HUES64 (cell line): ENCODE measurements around the gene C3AR1.
A peak's percentile ranks its signal among the peaks of the same experiment; 100 is the strongest.

Source experiments
- H3K27ac ChIP-seq: 2 replicates; pipeline ENCODE4 v1.7.0; 2013; ENCODE audit warnings: low read depth, low read length, inconsistent platforms
- H3K27me3 ChIP-seq: 2 replicates; pipeline ENCODE4 v1.6.1; 2013; ENCODE audit warnings: mild to moderate bottlenecking, low read length; ENCODE audit not compliant: insufficient read depth
- H3K36me3 ChIP-seq: 2 replicates; pipeline ENCODE4 v1.6.1; 2013; ENCODE audit warnings: mild to moderate bottlenecking, low read length; ENCODE audit not compliant: insufficient read depth
- H3K4me1 ChIP-seq: 2 replicates; pipeline ENCODE4 v1.6.1; 2013; ENCODE audit warnings: mild to moderate bottlenecking, low read length, moderate library complexity; ENCODE audit not compliant: insufficient read depth
- H3K4me3 ChIP-seq: 2 replicates; pipeline ENCODE4 v1.5.1; 2013; ENCODE audit warnings: mild to moderate bottlenecking, low read length, moderate library complexity
- H3K9ac ChIP-seq: 2 replicates; pipeline ENCODE4 v1.6.1; 2013; ENCODE audit warnings: mild to moderate bottlenecking, low read depth, low read length
- H3K9me3 ChIP-seq: 2 replicates; pipeline ENCODE4 v1.6.1; 2013; ENCODE audit warnings: low read depth, low read length; ENCODE audit not compliant: insufficient read depth
- WGBS: fragments of 150-250, 120-280 bp; methylation state at CpG from one replicate; pipeline ENCODE4 v1.1.7; 2013; ENCODE audit warnings: missing lambda C conversion rate; 5-methylcytosine and 5-hydroxymethylcytosine counted together

C3AR1 gene

GRCh38 chr12:8057839-8058238 is 8.3 kb downstream of the C3AR1 start:
- no peaks in the 10 kb centered on the region for H3K27me3 ChIP-seq
- WGBS = 80% methylated on average over 3 of the region's 4 CpGs
- H3K9ac ChIP-seq = no peak overlapping the region
- no peaks in the 10 kb centered on the region for H3K4me1 ChIP-seq
- peaks cover 18% of the 10 kb centered on the region; the same call in 1 of the 2 replicates for H3K36me3 ChIP-seq
- no peak overlapping the region for H3K4me3 ChIP-seq
- no peak overlapping the region for H3K27ac ChIP-seq
- no peaks in the 10 kb centered on the region for H3K9me3 ChIP-seq

DNA sequence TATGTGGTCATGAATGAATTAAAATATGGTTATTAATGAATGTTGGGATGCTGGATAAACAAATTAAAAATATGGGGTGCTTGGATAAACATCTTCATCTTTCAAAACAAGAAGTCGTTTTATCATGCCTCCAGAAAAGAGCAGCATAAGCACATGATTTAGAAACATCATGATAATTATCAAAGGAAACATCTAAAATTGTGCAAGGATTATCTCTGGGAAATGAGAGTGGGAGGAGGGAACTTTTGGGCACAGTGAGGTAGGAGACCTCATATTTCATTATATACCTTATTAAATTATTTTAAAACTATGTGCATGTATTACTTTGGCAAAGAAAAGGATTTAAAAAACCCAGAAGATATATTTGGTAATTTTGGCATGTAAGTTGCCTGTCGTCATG is 8.9 kb downstream of the C3AR1 start:
- H3K9ac ChIP-seq = no peak overlapping the region
- H3K4me3 ChIP-seq = no peak overlapping the region
- H3K9me3 ChIP-seq = no peaks in the 10 kb centered on the region
- H3K4me1 ChIP-seq = no peaks in the 10 kb centered on the region
- no peaks in the 10 kb centered on the region for H3K27me3 ChIP-seq
- H3K27ac ChIP-seq = no peak overlapping the region
- H3K36me3 ChIP-seq = peaks cover 18% of the 10 kb centered on the region; the same call in 1 of the 2 replicates
- 88% methylated on average over 1 of the region's 2 CpGs for WGBS

- 92% methylated on average over 2 of the region's 2 CpGs for WGBS
- Histone ChIP-seq H3K9me3 (no peaks in the 10 kb centered on the region), H3K36me3 (peaks cover 22% of the 10 kb centered on the region), H3K27ac (no peak overlapping the region), H3K9ac (no peak overlapping the region), H3K27me3 (no peaks in the 10 kb centered on the region), H3K4me1 (no peaks in the 10 kb centered on the region), H3K4me3 (no peak overlapping the region)
These were observed 11.3 kb downstream of the C3AR1 start for GRCh38 chr12:8054816-8055215.

- 91% methylated on average over 7 of the region's 7 CpGs for WGBS
- no peaks in the 10 kb centered on the region for H3K27me3 ChIP-seq
- H3K36me3 ChIP-seq = peaks cover 44% of the 10 kb centered on the region
- H3K27ac ChIP-seq = no peak overlapping the region
- H3K9me3 ChIP-seq = no peaks in the 10 kb centered on the region
- no peak overlapping the region for H3K4me3 ChIP-seq
- H3K4me1 ChIP-seq = no peaks in the 10 kb centered on the region
- no peak overlapping the region for H3K9ac ChIP-seq
These were observed 13.5 kb downstream of the C3AR1 start for GRCh38 chr12:8052679-8053078.

- no peaks in the 10 kb centered on the region for H3K9me3 ChIP-seq
- H3K4me1 ChIP-seq = no peaks in the 10 kb centered on the region
- H3K27me3 ChIP-seq = no peaks in the 10 kb centered on the region
- peaks cover 53% of the 10 kb centered on the region for H3K36me3 ChIP-seq
- no peak overlapping the region for H3K4me3 ChIP-seq
- no peak overlapping the region for H3K27ac ChIP-seq
- 89% methylated on average over 5 of the region's 7 CpGs for WGBS
- H3K9ac ChIP-seq = no peak overlapping the region
These were observed 15.4 kb downstream of the C3AR1 start for GRCh38 chr12:8050600-8051250.

- H3K4me1 ChIP-seq = no peaks in the 10 kb centered on the region
- no peak overlapping the region for H3K4me3 ChIP-seq
- H3K36me3 ChIP-seq = peaks cover 54% of the 10 kb centered on the region
- no peaks in the 10 kb centered on the region for H3K9me3 ChIP-seq
- no peak overlapping the region for H3K27ac ChIP-seq
- H3K9ac ChIP-seq = no peak overlapping the region
- no peaks in the 10 kb centered on the region for H3K27me3 ChIP-seq
- WGBS = 94% methylated on average over 4 of the region's 4 CpGs
These were observed 17.3 kb downstream of the C3AR1 start for GRCh38 chr12:8048906-8049305.

DNA sequence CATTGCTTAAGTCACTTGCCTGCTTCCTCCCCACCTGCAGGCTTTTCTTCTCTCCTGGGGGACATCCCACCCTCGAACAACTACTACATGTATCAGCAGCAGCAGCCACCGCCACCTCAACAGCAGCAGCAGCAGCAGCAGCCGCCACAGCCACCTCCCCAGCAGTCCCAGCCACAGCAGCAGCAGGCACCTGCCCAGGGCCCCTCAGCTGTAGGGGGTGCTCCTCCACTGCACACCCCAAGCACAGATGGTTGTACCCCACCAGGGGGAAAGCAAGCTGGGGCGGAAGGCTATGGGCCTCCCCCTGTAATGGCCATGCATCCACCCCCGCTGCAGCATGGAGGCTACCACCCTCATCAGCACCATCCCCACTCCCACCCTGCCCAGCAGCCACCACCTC is 18.3 kb downstream of the C3AR1 start:
- Histone ChIP-seq H3K27ac (no peak overlapping the region), H3K4me3 (no peak overlapping the region), H3K9ac (no peak overlapping the region), H3K9me3 (no peaks in the 10 kb centered on the region), H3K36me3 (peaks cover 54% of the 10 kb centered on the region), H3K4me1 (no peaks in the 10 kb centered on the region), H3K27me3 (no peaks in the 10 kb centered on the region)
- 96% methylated on average over 5 of the region's 5 CpGs for WGBS

DNA sequence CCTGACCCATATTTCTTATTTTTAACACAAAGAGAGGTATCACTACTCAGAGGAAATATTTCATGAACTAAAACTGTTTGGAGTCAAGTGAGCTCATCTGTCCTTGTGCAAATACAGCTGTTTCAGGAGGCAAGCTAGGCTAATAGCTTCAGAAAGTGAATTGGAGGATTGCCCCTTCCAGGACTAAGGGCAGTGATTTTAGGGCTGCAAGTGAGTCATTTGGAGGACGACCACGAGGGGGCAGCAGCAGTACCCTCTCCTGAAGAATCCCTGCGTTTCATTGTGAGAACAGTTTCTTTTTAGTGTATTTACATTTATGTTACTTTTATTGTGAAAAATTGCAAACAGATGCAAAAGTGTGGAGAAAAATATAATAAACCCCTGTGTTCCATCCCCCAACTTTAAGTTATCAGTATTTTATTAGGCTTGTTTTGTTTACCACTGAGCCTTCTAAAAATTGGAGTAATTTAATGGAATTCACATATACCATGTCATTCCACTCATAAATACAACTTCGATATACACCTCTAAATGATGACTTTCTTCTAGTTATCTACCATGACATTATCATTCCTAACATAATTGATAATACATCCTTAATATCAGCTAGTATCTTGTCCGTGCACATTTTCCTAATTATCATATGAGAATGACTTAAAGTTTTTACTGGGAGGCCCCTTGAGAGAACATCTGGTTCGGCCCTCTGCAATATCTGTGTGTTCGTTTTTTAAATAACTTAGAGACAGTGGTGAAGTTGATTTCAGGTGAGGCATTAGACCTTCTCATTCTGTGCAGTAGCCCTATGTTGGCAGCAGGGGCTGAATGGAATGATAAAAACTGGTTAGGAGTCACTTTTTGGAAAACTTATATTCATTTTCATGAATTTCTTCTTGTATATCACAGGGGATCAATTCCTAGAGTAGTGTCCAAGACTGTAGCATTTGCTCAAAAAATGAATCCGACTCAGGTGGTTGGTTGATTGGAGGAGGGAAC is 19.9 kb downstream of the C3AR1 start:
- peaks cover 67% of the 10 kb centered on the region for H3K36me3 ChIP-seq
- H3K4me3 ChIP-seq = no peak overlapping the region
- H3K9me3 ChIP-seq = no peaks in the 10 kb centered on the region
- no peaks in the 10 kb centered on the region for H3K27me3 ChIP-seq
- WGBS = 50% methylated on average over 8 of the region's 8 CpGs
- H3K27ac ChIP-seq = no peak overlapping the region
- H3K9ac ChIP-seq = no peak overlapping the region
- H3K4me1 ChIP-seq = no peaks in the 10 kb centered on the region

GRCh38 chr12:8040791-8041190 is 25.4 kb downstream of the C3AR1 start:
- Histone ChIP-seq H3K9ac (no peak overlapping the region), H3K36me3 (peaks cover 42% of the 10 kb centered on the region), H3K27ac (no peak overlapping the region), H3K27me3 (no peaks in the 10 kb centered on the region), H3K9me3 (no peaks in the 10 kb centered on the region), H3K4me3 (no peak overlapping the region), H3K4me1 (peaks cover 28% of the 10 kb centered on the region)
- WGBS = 93% methylated on average over 1 of the region's 1 CpG

DNA sequence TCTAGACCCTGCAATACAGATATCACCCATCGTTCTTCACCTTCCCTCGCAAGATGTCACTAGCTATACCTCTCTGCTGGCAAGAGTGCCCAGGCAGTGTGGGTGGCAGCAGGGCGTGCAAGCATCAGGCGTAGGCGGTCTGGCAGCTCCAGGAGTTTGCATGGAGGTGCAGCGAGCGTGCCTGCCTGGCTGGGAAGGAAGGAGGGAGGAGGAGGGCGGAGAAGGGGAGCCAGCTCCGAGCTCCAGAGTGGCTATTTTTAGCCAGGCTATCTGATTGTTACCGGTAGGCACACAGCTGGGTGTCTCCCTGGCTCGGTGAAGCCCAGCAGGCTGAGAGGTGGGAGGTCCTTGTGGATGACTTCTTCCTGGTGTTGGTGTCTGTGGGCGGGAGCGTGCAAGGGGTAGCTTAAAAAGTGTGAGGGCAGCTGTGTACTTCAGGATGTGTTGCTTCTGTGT is 27.5 kb downstream of the C3AR1 start:
- peaks cover 29% of the 10 kb centered on the region for H3K36me3 ChIP-seq
- 10% methylated on average over 13 of the region's 13 CpGs for WGBS
- H3K4me1 ChIP-seq = peaks cover 49% of the 10 kb centered on the region
- H3K9ac ChIP-seq = no peak overlapping the region
- peak overlapping the region; percentile 33 for H3K4me3 ChIP-seq
- no peaks in the 10 kb centered on the region for H3K27me3 ChIP-seq
- peak overlapping the region; percentile 45; the same call in 1 of the 2 replicates for H3K27ac ChIP-seq
- no peaks in the 10 kb centered on the region for H3K9me3 ChIP-seq

DNA sequence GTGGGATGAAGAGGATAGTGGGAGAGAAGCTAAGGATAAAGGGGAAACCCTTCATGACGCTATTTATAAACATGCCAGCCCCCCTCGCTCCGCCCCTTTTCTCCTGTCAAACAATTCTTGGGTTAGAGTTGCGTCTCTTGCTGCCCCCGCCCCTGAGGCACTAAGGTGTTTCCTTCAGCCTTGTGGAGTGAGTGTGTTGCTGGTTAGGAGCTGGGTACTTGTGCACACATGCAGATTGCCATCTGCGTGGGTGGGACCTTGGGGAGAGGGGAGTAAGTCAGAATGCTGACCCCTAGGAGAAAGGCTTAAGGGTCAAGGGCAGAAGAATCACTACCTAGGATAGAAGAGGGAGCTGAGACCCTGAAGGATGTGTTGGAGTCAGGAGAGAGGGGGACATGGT is 28.2 kb downstream of the C3AR1 start:
- peaks cover 50% of the 10 kb centered on the region for H3K4me1 ChIP-seq
- H3K27ac ChIP-seq = no peak overlapping the region
- no peaks in the 10 kb centered on the region for H3K9me3 ChIP-seq
- WGBS = 64% methylated on average over 6 of the region's 6 CpGs
- H3K4me3 ChIP-seq = peak overlapping the region; percentile 33; the same call in 1 of the 2 replicates
- no peak overlapping the region for H3K9ac ChIP-seq
- no peaks in the 10 kb centered on the region for H3K27me3 ChIP-seq
- H3K36me3 ChIP-seq = peaks cover 23% of the 10 kb centered on the region
